ENCODE data around the gene HYAL3.
A peak's percentile ranks its signal among the peaks of the same experiment; 100 is the strongest.

GRCh38 chr3:50275141-50275995, 23.8 kb downstream of the HYAL3 start:
- TF ChIP-seq CTCF (IDR thresholded peaks at IDR 0.05; ENCODE audit: insufficient read depth, low read depth, low read length) (no peak), EZH2 (IDR thresholded peaks at IDR 0.05; ENCODE audit: insufficient read depth, low read length) (peak; percentile 93)

Data from astrocyte (in vitro differentiated cells and primary cell).